ENCODE measurements around the gene SFPQ. TPM values are rescaled to one million over a fixed set of nuclear protein-coding genes. Genes with fewer than 3 reads are reported as not detected.
A peak's percentile ranks its signal among the peaks of the same experiment; 100 is the strongest.
"Not testable (repeated sequence)": the region's sequence is repeated elsewhere in the genome, so short reads cannot be mapped to it uniquely, and the experiment has no call there.

The SFPQ gene, protein sequence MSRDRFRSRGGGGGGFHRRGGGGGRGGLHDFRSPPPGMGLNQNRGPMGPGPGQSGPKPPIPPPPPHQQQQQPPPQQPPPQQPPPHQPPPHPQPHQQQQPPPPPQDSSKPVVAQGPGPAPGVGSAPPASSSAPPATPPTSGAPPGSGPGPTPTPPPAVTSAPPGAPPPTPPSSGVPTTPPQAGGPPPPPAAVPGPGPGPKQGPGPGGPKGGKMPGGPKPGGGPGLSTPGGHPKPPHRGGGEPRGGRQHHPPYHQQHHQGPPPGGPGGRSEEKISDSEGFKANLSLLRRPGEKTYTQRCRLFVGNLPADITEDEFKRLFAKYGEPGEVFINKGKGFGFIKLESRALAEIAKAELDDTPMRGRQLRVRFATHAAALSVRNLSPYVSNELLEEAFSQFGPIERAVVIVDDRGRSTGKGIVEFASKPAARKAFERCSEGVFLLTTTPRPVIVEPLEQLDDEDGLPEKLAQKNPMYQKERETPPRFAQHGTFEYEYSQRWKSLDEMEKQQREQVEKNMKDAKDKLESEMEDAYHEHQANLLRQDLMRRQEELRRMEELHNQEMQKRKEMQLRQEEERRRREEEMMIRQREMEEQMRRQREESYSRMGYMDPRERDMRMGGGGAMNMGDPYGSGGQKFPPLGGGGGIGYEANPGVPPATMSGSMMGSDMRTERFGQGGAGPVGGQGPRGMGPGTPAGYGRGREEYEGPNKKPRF
- total RNA-seq (100 to 1,000 TPM; 694 to 699 TPM), total RNA-seq (691 to 1,521 reads per million in 2 donors)

DNA sequence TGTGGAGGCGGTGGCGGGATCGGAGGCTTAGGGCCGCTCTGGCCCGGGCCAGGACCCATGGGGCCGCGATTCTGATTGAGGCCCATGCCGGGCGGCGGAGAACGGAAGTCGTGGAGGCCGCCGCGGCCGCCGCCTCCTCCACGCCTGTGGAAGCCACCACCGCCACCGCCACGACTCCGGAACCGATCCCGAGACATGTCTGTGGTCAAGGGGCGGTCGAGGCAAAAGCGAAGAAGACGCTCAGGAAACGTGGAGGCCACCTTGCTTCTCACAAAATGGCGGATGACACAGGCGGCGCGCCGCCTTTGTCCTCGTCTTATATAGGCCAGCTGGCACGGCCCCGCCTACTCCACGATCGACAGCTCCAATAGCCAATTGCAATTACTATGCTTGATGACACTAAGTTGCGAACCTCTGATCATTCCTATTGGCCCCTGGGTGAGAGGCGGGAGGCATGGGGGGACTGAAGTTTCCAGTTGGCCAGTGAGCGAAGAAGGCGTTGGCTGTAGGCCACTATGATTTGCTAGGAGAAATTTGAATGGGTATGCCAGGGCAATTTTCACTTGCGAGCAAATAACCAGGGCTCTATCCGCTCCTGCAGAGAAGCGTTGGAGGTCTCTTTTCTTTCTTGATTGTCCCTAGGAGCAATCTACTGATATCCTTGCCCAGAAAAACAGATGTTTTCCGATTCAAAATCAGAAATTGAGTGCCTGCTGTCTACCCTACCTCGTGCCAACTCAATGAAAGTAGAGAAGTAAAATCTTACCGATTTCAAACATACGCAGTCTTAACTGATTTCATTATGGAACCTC lies at the start of gene SFPQ:
SFPQ (minus strand) TSS at position 293 of the 812 bp plus-strand sequence; CDS start at position 197, 96 bp downstream.
- H3K27ac Mint-ChIP-seq = peak within 1 kb of the TSS; percentile 97
- peaks cover 13% of the 10 kb centered on the region for H3K36me3 Mint-ChIP-seq (ENCODE audit: low read depth)
- DNase-seq (peak; percentile 82 to 97 (median 95)), ATAC-seq (peak; percentile 90)
- H3K9me3 ChIP-seq (ENCODE audit: control insufficient read depth, low read length, poor library complexity, severe bottlenecking) = no peaks in the 10 kb centered on the region
- H3K4me1 Mint-ChIP-seq = peaks cover 45% of the 10 kb centered on the region
- peak within 1 kb of the TSS; percentile 96 for H3K4me3 Mint-ChIP-seq
- H3K27me3 Mint-ChIP-seq = no peaks in the 10 kb centered on the region

DNA sequence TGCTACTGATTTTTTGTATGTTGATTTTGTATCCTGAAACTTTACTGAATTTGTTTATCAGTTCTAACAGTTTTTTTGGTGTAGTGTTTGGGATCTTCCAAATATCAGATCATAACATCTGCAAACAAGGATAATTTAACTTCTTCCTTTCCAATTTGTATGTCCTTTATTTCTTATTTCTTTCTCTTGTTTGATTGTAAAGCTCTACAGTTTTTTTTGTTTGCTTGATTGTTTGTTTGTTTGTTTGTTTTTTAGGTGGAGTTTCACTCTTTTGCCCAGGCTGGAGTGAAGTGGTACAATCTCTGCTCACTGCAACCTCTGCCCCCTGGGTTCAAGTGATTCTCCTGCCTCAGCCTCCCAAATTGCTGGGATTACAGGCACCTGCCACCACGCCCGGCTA lies 43.8 kb upstream of the SFPQ start:
- H3K36me3 Mint-ChIP-seq (ENCODE audit: low read depth); H3K27me3 Mint-ChIP-seq; ATAC-seq; H3K27ac Mint-ChIP-seq; DNase-seq; H3K4me3 Mint-ChIP-seq; H3K4me1 Mint-ChIP-seq; H3K9me3 ChIP-seq (ENCODE audit: control insufficient read depth, low read length, poor library complexity, severe bottlenecking): not testable (repeated sequence)

DNA sequence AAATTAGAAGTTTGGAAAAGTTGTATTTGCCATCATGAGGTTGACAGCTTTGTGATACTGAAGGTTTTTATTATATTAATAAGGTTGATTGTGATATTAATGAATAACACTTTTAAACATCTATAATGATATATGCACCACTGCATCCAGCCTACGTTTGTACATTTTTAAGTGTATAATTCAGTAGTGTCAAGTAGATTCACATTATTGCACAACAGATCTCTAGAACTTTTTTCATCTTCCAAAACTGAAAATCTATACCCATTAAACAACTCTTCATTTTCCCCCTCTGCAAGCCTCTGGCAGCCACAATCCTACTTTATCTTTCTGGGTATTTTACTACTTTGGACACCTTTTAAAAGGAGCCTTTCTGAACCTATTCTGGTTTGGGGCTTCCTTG lies 38.3 kb upstream of the SFPQ start:
- no peak for DNase-seq
- H3K9me3 ChIP-seq (ENCODE audit: control insufficient read depth, low read length, poor library complexity, severe bottlenecking) = no peaks in the 10 kb centered on the region
- H3K4me3 Mint-ChIP-seq = no peak overlapping the region
- H3K4me1 Mint-ChIP-seq = peaks cover 5% of the 10 kb centered on the region
- no peak overlapping the region for H3K27ac Mint-ChIP-seq
- ATAC-seq = no peak
- peaks cover 6% of the 10 kb centered on the region for H3K27me3 Mint-ChIP-seq
- no peaks in the 10 kb centered on the region for H3K36me3 Mint-ChIP-seq (ENCODE audit: low read depth)

DNA sequence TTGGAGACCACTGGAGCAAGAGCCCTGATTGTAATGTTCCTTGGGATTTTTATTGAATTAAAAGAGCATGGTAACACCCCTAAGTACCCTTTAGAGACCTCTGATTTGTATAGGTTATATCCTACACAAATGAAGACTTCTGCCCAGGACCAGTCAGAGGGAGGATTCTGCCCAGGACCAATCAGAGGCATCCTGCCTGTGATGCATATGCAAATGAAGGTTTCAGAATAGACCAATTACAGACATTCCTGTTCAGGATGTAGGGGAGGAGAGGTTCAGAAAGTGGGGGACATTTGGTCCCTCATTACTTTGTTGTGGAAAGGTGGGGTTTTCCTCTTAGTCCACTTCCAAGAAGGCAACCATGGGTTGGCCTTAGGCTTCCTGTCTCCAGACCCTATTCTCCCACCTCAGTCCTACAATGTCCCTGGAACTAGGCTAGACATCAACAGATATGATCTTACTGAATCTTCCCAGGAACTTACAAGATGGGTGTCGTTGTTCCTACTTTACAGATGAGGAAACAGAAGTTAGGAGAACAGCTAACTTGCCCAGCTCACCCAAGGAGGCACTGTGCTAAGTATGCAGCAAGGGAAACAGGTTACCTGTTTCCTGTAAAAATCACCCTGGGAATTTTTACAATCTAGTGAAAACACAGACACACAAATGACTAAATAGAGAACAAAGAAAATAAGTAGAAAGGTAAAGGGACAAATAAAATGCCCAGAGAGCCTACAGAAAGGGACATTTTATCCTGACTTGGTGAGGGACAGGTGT lies 36.8 kb upstream of the SFPQ start:
- H3K9me3 ChIP-seq (ENCODE audit: control insufficient read depth, low read length, poor library complexity, severe bottlenecking) = no peaks in the 10 kb centered on the region
- Mint-ChIP-seq H3K27me3 (peaks cover 6% of the 10 kb centered on the region), H3K27ac (no peak overlapping the region), H3K4me3 (no peak overlapping the region), H3K36me3 (ENCODE audit: low read depth) (no peaks in the 10 kb centered on the region), H3K4me1 (peaks cover 5% of the 10 kb centered on the region)
- no peak for DNase-seq
- ATAC-seq = peak; percentile 35

DNA sequence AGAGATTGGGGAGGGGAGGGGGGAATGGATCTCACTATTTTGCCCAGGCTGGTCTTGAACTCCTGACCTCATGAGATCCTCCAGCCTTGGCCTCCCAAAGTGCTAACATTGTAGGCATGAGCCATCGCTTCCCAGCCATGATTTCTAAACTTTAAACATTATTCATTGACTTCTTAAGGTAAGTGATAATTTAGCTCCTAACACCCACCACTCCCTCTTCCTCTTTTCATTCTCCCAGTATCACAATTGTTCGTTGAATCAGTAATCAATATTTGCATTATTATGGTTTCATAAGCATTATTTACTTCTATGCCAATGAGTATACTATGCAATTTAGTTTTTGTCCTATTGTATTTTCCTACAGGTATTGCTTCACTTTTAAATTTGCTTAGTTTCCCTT lies 33.6 kb upstream of the SFPQ start:
- ATAC-seq (no peak), DNase-seq (no peak)
- Mint-ChIP-seq H3K4me3 (no peak overlapping the region), H3K36me3 (ENCODE audit: low read depth) (no peaks in the 10 kb centered on the region), H3K4me1 (peaks cover 5% of the 10 kb centered on the region), H3K27me3 (peaks cover 6% of the 10 kb centered on the region), H3K27ac (no peak overlapping the region)
- H3K9me3 ChIP-seq (ENCODE audit: control insufficient read depth, low read length, poor library complexity, severe bottlenecking) = no peaks in the 10 kb centered on the region

DNA sequence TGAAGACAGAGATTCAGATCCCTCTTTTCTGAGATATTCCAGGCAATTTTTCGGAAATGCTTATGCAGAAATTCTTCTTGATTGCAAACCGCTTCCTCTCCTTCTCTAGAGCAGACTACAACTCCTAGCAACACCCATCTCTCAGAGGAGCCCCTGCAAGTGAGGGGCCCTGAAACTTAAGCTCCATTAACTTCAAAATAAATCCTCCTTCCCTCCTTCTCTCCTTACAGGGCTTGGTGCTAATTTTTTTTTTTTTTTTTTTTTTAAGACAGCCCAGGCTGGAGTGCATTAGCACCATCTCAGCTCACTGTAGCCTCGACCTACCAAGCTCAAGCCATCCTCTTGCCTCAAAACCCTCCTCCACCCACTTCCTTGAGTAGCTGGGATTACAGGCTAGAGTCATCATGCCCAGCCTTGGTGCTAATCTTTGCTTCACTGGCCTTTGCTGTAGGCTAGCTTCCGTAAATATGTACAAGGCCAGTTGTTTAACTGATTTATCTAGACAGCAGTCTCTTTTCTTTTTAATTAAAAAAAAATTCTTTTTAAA lies 30.2 kb upstream of the SFPQ start:
- H3K27ac Mint-ChIP-seq = no peak overlapping the region
- ATAC-seq = no peak

DNA sequence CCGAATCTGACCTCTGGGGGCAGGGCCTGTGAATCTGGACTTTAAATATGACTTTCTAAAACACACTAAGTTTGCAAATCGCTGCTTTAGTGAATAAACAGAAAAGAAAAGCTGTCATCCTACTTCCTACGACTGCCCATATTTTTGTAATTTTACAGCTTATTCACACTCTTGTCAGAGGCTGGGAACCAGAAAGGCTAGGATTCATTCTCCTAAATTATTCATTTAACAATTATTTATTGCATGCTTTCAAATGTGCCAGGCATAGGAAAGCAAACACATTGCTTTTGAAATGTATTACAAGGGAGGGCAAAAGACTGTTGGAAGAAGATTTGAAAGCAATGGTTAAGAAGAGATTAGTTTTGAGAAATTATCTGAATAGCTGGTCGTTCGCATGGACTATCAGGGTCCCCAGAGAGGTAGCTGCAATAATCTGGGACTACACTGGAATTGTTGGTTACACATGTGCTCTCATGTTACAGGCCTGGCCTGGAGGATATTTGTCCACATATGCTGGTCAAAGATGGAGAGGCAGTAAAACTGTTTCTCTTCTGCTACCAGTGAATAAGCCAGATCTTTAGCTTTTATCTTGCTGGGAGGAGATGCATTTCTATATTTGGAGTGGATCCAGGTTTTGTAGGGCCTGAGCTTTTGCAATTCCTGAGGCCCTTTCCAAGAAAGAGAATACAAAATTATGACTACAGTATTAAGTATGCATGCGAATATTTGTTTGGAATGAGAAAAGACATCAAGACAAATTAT lies 29.6 kb upstream of the SFPQ start:
- no peaks in the 10 kb centered on the region for H3K9me3 ChIP-seq (ENCODE audit: control insufficient read depth, low read length, poor library complexity, severe bottlenecking)
- Mint-ChIP-seq H3K4me1 (peaks cover 3% of the 10 kb centered on the region), H3K27ac (no peak overlapping the region), H3K27me3 (peaks cover 6% of the 10 kb centered on the region), H3K4me3 (no peak overlapping the region), H3K36me3 (ENCODE audit: low read depth) (no peaks in the 10 kb centered on the region)
- ATAC-seq (no peak), DNase-seq (no peak)

More for the DNA sequence above, 30.2 kb upstream of the SFPQ start:
- Mint-ChIP-seq H3K4me1 (peaks cover 3% of the 10 kb centered on the region), H3K27me3 (peaks cover 6% of the 10 kb centered on the region), H3K36me3 (ENCODE audit: low read depth) (no peaks in the 10 kb centered on the region), H3K4me3 (no peak overlapping the region)
- H3K9me3 ChIP-seq (ENCODE audit: control insufficient read depth, low read length, poor library complexity, severe bottlenecking) = no peaks in the 10 kb centered on the region
- DNase-seq = no peak

DNA sequence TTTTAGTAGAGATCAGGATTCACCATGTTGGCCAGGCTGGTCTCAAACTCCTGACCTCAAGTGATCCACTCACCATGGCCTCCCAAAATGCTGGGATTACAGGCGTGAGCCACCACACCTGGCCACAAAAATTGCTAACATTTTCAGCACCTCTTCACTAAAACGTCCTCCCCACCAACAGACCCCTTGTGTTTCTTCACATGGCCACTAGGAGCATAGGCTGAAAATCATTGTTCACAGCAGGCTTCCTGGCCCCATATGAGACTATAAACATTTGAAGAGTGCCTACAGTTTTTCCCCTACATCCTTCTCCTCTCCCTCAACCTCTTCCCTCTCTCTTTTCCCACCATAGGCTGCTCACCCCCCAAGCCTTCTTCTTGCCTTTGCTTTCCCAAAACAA lies 28.0 kb upstream of the SFPQ start:
- H3K36me3 Mint-ChIP-seq (ENCODE audit: low read depth) = no peaks in the 10 kb centered on the region
- no peak overlapping the region for H3K27ac Mint-ChIP-seq
- H3K4me3 Mint-ChIP-seq = no peak overlapping the region
- H3K9me3 ChIP-seq (ENCODE audit: control insufficient read depth, low read length, poor library complexity, severe bottlenecking) = no peaks in the 10 kb centered on the region
- peak; percentile 60 for ATAC-seq
- no peak for DNase-seq
- peaks cover 3% of the 10 kb centered on the region for H3K4me1 Mint-ChIP-seq
- H3K27me3 Mint-ChIP-seq = no peaks in the 10 kb centered on the region

DNA sequence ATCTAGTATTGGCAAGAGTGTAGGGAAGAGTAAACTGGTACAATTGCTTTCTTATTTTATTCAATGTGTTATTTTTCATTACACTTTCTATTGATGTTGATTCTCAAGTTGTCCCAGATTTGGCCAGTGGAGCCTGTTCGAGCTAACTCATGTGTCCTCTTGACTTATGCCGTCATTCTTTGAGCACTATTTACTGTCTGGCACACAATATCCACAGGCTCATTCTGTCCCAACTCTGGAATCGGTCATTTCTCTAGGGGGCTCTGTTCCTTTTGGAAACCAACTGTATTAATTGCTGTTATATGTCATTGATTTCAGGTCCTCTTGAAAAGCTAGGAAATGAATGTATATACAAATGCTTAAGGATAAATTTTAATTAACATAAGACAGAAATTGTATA lies 22.4 kb upstream of the SFPQ start:
- H3K36me3 Mint-ChIP-seq (ENCODE audit: low read depth) = no peaks in the 10 kb centered on the region

DNA sequence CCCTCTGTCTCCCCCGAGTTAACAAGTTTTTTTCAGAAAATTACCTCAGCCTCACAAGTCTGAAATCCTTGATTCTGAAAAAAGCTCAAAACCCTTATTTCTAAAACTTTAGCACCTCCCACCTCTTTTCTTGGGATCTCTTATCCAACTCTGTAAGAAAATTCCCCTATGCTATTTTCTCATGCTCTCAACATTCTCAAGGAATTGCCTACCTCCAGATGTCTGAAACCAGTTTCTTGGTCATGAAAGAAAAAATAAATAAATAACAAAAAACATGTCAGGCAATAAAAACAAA lies 18.1 kb upstream of the SFPQ start:
- ATAC-seq (no peak), DNase-seq (no peak)
- H3K4me3 Mint-ChIP-seq = no peak overlapping the region
- no peaks in the 10 kb centered on the region for H3K36me3 Mint-ChIP-seq (ENCODE audit: low read depth)
- peaks cover 4% of the 10 kb centered on the region for H3K27me3 Mint-ChIP-seq
- no peaks in the 10 kb centered on the region for H3K9me3 ChIP-seq (ENCODE audit: control insufficient read depth, low read length, poor library complexity, severe bottlenecking)
- no peaks in the 10 kb centered on the region for H3K4me1 Mint-ChIP-seq
- H3K27ac Mint-ChIP-seq = no peak overlapping the region

More for the DNA sequence above, 22.4 kb upstream of the SFPQ start:
- H3K27ac Mint-ChIP-seq = no peak overlapping the region
- H3K27me3 Mint-ChIP-seq = peaks cover 4% of the 10 kb centered on the region
- no peaks in the 10 kb centered on the region for H3K4me1 Mint-ChIP-seq
- ATAC-seq = no peak
- no peak overlapping the region for H3K4me3 Mint-ChIP-seq
- H3K9me3 ChIP-seq (ENCODE audit: control insufficient read depth, low read length, poor library complexity, severe bottlenecking) = no peaks in the 10 kb centered on the region
- no peak for DNase-seq

DNA sequence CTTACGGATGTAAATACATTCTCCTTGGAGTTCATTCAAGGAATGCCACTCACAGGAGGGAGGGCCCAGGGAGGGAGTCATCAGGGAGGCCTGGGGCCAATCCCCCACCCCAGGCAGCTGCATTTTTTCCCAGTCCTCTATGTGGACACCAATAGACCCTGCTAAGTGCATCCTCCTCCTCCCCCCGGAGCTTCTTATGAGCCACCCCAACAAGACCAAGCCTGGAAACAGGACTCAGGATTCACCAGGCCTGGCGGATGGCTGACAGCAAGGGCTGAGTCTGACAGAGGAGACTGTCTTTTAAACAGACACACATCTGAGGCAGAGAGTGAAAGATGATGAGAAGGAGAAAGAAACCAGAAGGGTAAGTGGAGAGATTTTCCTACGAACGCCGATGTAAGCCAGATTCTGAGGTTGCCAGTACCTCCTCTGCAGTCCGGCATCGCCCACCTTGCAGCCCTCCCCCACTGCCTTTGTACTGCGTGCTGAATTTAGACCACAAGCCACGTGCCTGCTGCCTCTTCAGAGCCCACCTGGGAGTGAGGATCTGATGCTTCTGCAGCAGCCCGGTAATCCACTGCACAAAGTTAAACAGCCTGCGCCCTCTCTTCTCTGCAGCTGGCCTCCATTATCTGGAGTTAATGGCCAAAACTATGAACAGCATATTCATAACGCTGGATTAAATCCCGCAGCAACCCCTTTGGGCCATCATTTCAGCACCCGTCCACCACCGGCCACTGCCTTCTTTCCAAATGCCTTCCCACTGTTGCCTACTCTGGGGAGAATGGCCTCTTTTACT lies 17.6 kb upstream of the SFPQ start:
- Mint-ChIP-seq H3K4me1 (no peaks in the 10 kb centered on the region), H3K36me3 (ENCODE audit: low read depth) (no peaks in the 10 kb centered on the region), H3K4me3 (no peak overlapping the region), H3K27me3 (peaks cover 8% of the 10 kb centered on the region), H3K27ac (no peak overlapping the region)
- DNase-seq = no peak
- ATAC-seq = no peak
- no peaks in the 10 kb centered on the region for H3K9me3 ChIP-seq (ENCODE audit: control insufficient read depth, low read length, poor library complexity, severe bottlenecking)
